Spleen (tissue), 7 donors: ENCODE data around the gene CD9.

ENCODE experiments used
- CTCF ChIP-seq, 11 experiments: fragments of 200-600 bp in 7 of 11; fragments of 450-650 bp in 4 of 11; sonication (generic) in 4 of 11; IDR thresholded peaks in 8 of 11; conservative IDR thresholded peaks in 3 of 11; 1 replicate in 7 of 11; 2 replicates in 4 of 11; pipeline versions ENCODE4 v1.4.0 to v1.8.0; 2016 to 2021; ENCODE audit warnings: antibody characterized with exemption in 11 of 11, inconsistent platforms in 4 of 11, mild to moderate bottlenecking in 1 of 11
- POLR2AphosphoS5 ChIP-seq, 3 donors: sonication (generic); formaldehyde crosslinking; IDR thresholded peaks; one replicate each; pipeline ENCODE4 v1.5.1; 2017; ENCODE audit warnings: antibody characterized with exemption in 3 of 3
- donor health status: DM: no; HTN: no; CAD: no; lungs with moderate emphysema.
- donor health status: DM: no; HTN: no; CAD: no.
- donor health status: DM: no; HTN: no; CAD: no.

DNA sequence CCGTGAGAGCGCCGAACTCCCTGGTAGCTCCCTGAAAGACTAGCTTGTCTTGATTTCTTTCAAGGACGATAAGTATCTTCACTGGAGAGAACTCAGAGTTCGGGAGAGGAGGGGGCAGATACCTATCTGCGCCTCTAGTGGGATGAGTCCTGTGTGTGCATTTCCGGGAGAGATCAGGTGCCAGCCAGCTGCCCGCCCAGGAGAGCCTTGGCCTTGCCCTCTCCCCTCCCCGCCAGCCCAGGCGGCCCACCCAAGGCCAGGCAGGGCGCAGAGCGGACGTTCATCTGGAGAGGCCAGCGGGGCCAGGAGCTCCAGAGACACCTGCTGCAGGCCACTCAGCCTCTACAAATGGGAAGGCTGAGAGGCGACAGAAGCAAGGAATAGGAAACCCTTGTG, 1.0 kb downstream of the CD9 start:
- TF ChIP-seq CTCF (IDR thresholded peaks at IDR 0.05 in 8 of 11, conservative IDR thresholded peaks at IDR 0.05 in 3 of 11) (no peak), POLR2AphosphoS5 (IDR thresholded peaks at IDR 0.05) (peak; percentile 50 to 76 (median 70))
